Measurements from ENCODE around the gene RAB29. TPM values are rescaled to one million over a fixed set of nuclear protein-coding genes. Genes with fewer than 3 reads are reported as not detected.

The RAB29 gene
- polyA plus RNA-seq, 1 donor from 2014 or later = 92.2 TPM

GRCh38 chr1:205763980-205764379 lies 11.3 kb downstream of the RAB29 start:
- Mint-ChIP-seq H3K27me3 (no peaks in the 10 kb centered on the region), H3K36me3 (peaks cover 3% of the 10 kb centered on the region), H3K4me3 (no peak overlapping the region), H3K27ac (no peak overlapping the region), H3K4me1 (peaks cover 0 to 2% (median 0%) of the 10 kb centered on the region in 3 donors), H3K9me3 (no peaks in the 10 kb centered on the region)

DNA sequence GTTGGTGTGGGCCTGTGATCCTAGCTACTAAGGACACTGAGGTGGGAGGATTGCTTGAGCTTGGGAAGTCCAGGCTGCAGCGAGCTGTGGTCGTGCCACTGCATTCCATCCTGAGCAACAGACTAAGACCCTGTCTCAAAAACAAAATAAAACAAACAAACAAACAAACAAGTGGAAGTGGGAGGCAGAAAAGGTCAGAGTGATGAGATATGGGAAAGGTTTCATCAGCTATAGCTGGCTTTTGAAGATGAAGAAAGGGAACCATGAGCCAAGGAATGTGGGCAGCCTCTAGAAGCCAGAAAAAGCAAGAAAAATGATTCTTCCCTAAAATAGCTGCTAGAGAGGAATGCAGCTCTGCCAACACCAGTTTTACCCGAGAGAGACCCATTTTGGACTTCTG lies 14.7 kb downstream of the RAB29 start:
- H3K4me3 Mint-ChIP-seq = no peak overlapping the region
- no peaks in the 10 kb centered on the region for H3K9me3 Mint-ChIP-seq
- no peaks in the 10 kb centered on the region for H3K4me1 Mint-ChIP-seq
- peak overlapping the region in 1 of 3 donors; percentile 90 for H3K27ac Mint-ChIP-seq
- no peaks in the 10 kb centered on the region for H3K27me3 Mint-ChIP-seq
- H3K36me3 Mint-ChIP-seq = peaks cover 5% of the 10 kb centered on the region

GRCh38 chr1:205756552-205756951 lies 18.7 kb downstream of the RAB29 start:
- Mint-ChIP-seq H3K36me3 (peaks cover 5% of the 10 kb centered on the region), H3K27me3 (no peaks in the 10 kb centered on the region), H3K9me3 (no peaks in the 10 kb centered on the region), H3K4me3 (no peak overlapping the region), H3K4me1 (peaks cover 0 to 1% (median 0%) of the 10 kb centered on the region in 3 donors), H3K27ac (no peak overlapping the region)

DNA sequence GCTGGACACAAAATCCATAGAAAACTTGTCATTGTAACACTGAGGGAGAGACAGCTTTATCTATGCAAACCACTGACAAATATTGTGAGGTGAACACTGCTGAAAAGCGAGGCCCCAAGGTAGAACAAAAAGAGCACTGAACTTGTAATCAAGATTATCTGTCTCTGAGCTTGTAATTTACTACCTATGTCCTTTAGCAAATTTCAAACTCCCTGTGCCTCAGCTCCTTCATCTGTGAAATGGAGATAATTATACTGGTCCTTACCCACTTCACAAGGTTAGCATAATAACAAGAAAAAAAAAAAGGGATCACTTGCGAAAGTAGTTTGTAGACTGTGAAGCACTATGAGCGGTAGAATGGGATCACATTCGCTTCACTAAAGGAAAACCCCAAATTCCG lies 20.4 kb downstream of the RAB29 start:
- peaks cover 0 to 7% (median 2%) of the 10 kb centered on the region in 3 donors for H3K4me1 Mint-ChIP-seq
- H3K27ac Mint-ChIP-seq = no peak overlapping the region
- no peak overlapping the region for H3K4me3 Mint-ChIP-seq
- peaks cover 5% of the 10 kb centered on the region for H3K36me3 Mint-ChIP-seq
- H3K9me3 Mint-ChIP-seq = no peaks in the 10 kb centered on the region
- no peaks in the 10 kb centered on the region for H3K27me3 Mint-ChIP-seq

GRCh38 chr1:205751036-205751651 lies 24.1 kb downstream of the RAB29 start:
- Mint-ChIP-seq H3K27ac (peak overlapping the region in 2 of 3 donors; percentile 68 to 91), H3K9me3 (no peaks in the 10 kb centered on the region), H3K36me3 (peaks cover 2% of the 10 kb centered on the region), H3K4me3 (peak overlapping the region in 3 of 4 donors; percentile 54 to 98 (median 83)), H3K4me1 (peaks cover 17 to 30% (median 24%) of the 10 kb centered on the region in 3 donors), H3K27me3 (no peaks in the 10 kb centered on the region)

- Mint-ChIP-seq H3K4me1 (peaks cover 19 to 32% (median 24%) of the 10 kb centered on the region in 3 donors), H3K27ac (peak within 1 kb of the TSS; percentile 96 to 100 (median 99)), H3K36me3 (peaks cover 1% of the 10 kb centered on the region), H3K9me3 (no peaks in the 10 kb centered on the region), H3K27me3 (no peaks in the 10 kb centered on the region), H3K4me3 (peak within 1 kb of the TSS; percentile 97 to 98 (median 98))
Observed at GRCh38 chr1:205750138-205751035, 24.9 kb downstream of the RAB29 start, which contains the start of gene NUCKS1. TSS of gene NUCKS1 (minus strand) at chr1:205750182. CDS start at chr1:205749973, 209 bp downstream.

GRCh38 chr1:205749234-205750137 lies 25.8 kb downstream of the RAB29 start:
- H3K4me3 Mint-ChIP-seq = peak overlapping the region; percentile 97 to 98 (median 98)
- peaks cover 20 to 33% (median 24%) of the 10 kb centered on the region in 3 donors for H3K4me1 Mint-ChIP-seq
- peaks cover 1% of the 10 kb centered on the region for H3K36me3 Mint-ChIP-seq
- H3K27me3 Mint-ChIP-seq = no peaks in the 10 kb centered on the region
- peak overlapping the region; percentile 96 to 100 (median 99) for H3K27ac Mint-ChIP-seq
- no peaks in the 10 kb centered on the region for H3K9me3 Mint-ChIP-seq

DNA sequence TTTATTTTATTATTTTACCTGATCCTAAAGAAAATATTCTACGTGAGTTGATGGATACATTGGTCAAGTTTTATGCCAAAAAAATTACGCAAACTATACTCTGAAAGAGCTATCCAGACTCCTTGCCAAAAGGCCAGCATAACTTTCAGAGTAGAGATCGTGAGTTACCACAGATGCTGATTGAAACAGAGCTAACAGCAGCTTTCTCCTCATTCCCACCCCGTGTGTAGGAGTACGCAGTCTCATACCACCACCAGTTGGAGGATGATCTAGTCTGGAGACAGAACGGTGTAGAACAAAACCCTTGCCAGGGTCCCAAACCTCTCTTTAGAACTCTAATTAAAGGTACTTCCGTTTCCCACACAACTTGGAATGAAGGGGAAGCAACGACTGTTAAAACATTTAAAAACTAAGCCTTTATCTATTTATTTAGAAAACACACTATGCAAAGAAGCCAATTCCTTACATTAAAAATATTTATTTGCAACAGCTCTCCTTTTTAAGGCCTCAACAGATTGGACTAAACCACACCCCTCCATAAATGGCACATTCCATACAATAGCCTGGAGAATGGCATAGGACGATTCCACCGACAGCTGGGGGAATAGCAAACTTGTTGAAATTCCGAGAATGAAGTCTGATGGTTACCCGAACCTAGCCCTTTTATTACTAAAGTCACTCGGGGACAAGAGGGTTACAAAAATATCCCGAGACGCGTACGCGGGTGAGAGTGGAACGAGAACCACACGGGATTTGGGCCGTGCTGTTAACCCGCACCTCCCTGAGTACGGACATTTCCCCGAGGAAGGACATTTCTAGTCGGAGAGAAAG lies 26.7 kb downstream of the RAB29 start:
- peaks cover 1% of the 10 kb centered on the region for H3K36me3 Mint-ChIP-seq
- peak overlapping the region; percentile 95 to 98 (median 98) for H3K4me3 Mint-ChIP-seq
- H3K27ac Mint-ChIP-seq = peak overlapping the region; percentile 85 to 99 (median 96)
- no peaks in the 10 kb centered on the region for H3K27me3 Mint-ChIP-seq
- no peaks in the 10 kb centered on the region for H3K9me3 Mint-ChIP-seq
- peaks cover 26 to 40% (median 31%) of the 10 kb centered on the region in 3 donors for H3K4me1 Mint-ChIP-seq

DNA sequence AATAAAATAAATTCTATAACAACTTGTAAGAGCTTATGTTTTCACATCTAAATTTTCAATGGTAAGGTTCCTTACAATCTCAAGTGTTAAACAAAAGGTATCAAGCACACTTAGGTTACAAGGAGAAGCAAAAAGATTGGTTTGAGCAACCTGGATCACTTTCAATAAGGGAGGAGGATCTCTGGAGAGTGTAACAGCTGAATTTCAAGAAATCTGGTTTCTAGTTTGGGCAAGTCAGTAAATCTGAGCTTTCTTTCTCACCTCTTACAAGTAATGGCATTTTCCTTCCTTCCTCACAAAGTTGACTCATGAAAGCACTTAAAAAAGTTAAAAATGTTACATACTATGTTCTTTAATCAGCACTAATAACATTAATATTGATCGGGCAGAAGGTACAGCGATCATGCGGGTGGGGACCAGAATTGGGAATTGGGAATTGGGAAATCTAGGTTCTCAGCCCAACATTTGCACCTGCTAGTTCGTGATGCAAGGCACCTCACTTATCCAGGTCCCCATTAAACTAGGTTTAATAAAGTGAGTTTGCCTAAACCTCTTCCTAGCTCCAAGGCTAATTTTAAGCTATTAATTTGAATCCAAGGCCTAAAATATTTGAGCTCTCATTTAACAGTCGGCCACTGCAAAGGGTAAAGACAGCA lies 28.4 kb downstream of the RAB29 start:
- Mint-ChIP-seq H3K36me3 (peaks cover 4% of the 10 kb centered on the region), H3K9me3 (no peaks in the 10 kb centered on the region), H3K27me3 (no peaks in the 10 kb centered on the region), H3K4me3 (peak overlapping the region; percentile 12 to 65 (median 52)), H3K4me1 (peaks cover 38 to 48% (median 48%) of the 10 kb centered on the region in 3 donors), H3K27ac (peak overlapping the region; percentile 2 to 63 (median 17))

DNA sequence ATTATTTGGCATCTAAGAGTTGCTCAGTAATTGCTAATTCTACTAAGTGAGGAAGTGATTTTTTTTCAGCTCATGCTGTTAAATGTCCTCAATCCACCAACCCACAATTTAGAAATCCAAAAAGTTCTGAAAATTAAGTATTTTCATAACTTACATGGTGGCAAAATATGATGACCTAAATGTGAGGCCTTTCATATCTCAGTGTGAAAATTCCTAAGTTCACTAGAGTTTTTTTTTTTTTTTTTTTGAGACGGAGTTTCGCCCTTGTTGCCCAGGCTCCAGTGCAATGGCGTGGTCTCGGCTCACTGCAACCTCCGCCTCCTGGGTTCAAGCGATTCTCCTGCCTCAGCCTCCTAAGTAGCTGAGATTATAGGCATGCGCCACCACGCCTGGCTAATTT lies 30.9 kb downstream of the RAB29 start:
- peaks cover 2% of the 10 kb centered on the region for H3K36me3 Mint-ChIP-seq
- H3K27ac Mint-ChIP-seq = peak overlapping the region in 1 of 3 donors; percentile 63
- peaks cover 40 to 54% (median 47%) of the 10 kb centered on the region in 3 donors for H3K4me1 Mint-ChIP-seq
- no peaks in the 10 kb centered on the region for H3K9me3 Mint-ChIP-seq
- H3K4me3 Mint-ChIP-seq = peak overlapping the region in 2 of 4 donors; percentile 81 to 89
- no peaks in the 10 kb centered on the region for H3K27me3 Mint-ChIP-seq

DNA sequence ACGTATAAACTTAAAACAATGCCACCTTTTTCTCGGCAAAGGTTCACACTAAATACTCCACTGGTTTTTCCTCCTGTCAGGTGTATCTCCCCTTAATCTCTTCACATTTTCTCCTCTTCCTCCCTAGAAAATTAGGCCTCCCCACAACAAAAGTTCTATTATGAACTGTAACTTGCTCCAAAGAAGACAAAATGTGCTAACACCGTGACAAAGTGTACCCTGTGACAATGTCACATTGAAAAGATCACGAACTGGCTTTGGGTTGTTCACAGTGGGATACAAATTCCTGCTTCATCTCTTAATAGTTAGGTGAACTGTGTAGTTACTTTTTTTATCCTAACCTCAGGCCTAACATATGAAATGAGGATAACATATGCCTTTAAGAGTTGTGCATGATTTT lies 31.3 kb downstream of the RAB29 start:
- H3K4me1 Mint-ChIP-seq = peaks cover 40 to 55% (median 49%) of the 10 kb centered on the region in 3 donors
- peak overlapping the region in 2 of 3 donors; percentile 15 to 63 for H3K27ac Mint-ChIP-seq
- peak overlapping the region in 3 of 4 donors; percentile 65 to 89 (median 81) for H3K4me3 Mint-ChIP-seq
- H3K27me3 Mint-ChIP-seq = no peaks in the 10 kb centered on the region
- H3K36me3 Mint-ChIP-seq = peaks cover 2% of the 10 kb centered on the region
- no peaks in the 10 kb centered on the region for H3K9me3 Mint-ChIP-seq

DNA sequence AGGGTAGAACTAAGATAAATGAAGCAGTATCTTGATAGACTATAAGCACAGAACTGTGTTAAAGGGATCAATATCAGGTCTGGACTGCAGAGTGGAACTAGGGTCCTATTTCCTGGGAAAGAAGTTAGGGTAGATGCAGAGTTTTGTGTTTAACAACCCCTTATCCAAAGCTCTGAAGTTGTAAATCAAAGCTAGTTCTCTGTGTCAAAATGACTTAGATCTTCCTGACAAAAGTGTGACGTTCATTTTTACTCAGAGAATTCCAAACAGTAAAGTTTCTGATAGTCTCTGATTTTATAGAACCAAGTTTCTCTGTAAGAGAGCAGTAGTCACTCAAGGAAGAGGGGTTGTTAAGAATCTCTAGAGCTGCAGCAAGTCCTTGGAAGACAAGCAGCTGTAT lies 33.6 kb downstream of the RAB29 start:
- Mint-ChIP-seq H3K4me1 (peaks cover 27 to 45% (median 38%) of the 10 kb centered on the region in 3 donors), H3K4me3 (peak overlapping the region in 3 of 4 donors; percentile 81 to 89 (median 87)), H3K9me3 (no peaks in the 10 kb centered on the region), H3K27ac (peak overlapping the region in 2 of 3 donors; percentile 10 to 76), H3K36me3 (peaks cover 2% of the 10 kb centered on the region), H3K27me3 (no peaks in the 10 kb centered on the region)

All from IgD-negative memory B cell (primary cell).